Muscle of leg (tissue), 11 donors: ENCODE data around the gene SPTBN4. TPM values are rescaled to one million over a fixed set of nuclear protein-coding genes. Genes with fewer than 3 reads are reported as not detected.

Source experiments
- DNase-seq: peaks from one replicate; pipeline ENCODE4 v3.0.0; 2013
- H3K27ac ChIP-seq: one replicate; pipeline ENCODE4 v1.5.1; 2013; ENCODE audit warnings: mild to moderate bottlenecking, low read length, control low read depth
- H3K27me3 ChIP-seq: one replicate; pipeline ENCODE4 v1.6.1; 2013; ENCODE audit warnings: low read length; ENCODE audit not compliant: control insufficient read depth, insufficient read depth
- H3K36me3 ChIP-seq: one replicate; pipeline ENCODE4 v1.6.1; 2013; ENCODE audit warnings: low read length; ENCODE audit not compliant: control insufficient read depth, insufficient read depth
- H3K4me1 ChIP-seq: one replicate; pipeline ENCODE4 v1.6.1; 2013; ENCODE audit warnings: low read length; ENCODE audit not compliant: control insufficient read depth, insufficient read depth
- H3K4me3 ChIP-seq: one replicate; pipeline ENCODE4 v1.5.1; 2013; ENCODE audit warnings: low read length, control low read depth
- H3K9me3 ChIP-seq: replicated peaks from 2 replicates; pipeline ENCODE4 v1.6.1; 2013; ENCODE audit warnings: low read depth, low read length; ENCODE audit not compliant: control insufficient read depth
- WGBS: methylation state at CpG from one replicate; pipeline ENCODE4 v1.1.5; 2013; ENCODE audit warnings: missing lambda C conversion rate; ENCODE audit not compliant: insufficient coverage; 5-methylcytosine and 5-hydroxymethylcytosine counted together
- polyA plus RNA-seq, 8 donors: library from polyadenylated mRNA; unstranded; fragments of 120-200 nt; gene quantifications; one replicate each; pipeline versions ENCODE4 v1.2.1 to v1.2.3, GENCODE V29; 2013; ENCODE audit warnings: inconsistent platforms in 1 of 8, low replicate concordance in 1 of 8; ENCODE audit not compliant: insufficient read length in 8 of 8, insufficient read depth in 1 of 8
- total RNA-seq: library from RNA; stranded (reverse); fragments of 120-200 nt; gene quantifications from one replicate; pipeline ENCODE4 v1.2.4, GENCODE V29; 2013

Gene SPTBN4
- total and polyA plus RNA-seq, 9 donors = 0.23 to 0.73 (median 0.43) TPM

DNA sequence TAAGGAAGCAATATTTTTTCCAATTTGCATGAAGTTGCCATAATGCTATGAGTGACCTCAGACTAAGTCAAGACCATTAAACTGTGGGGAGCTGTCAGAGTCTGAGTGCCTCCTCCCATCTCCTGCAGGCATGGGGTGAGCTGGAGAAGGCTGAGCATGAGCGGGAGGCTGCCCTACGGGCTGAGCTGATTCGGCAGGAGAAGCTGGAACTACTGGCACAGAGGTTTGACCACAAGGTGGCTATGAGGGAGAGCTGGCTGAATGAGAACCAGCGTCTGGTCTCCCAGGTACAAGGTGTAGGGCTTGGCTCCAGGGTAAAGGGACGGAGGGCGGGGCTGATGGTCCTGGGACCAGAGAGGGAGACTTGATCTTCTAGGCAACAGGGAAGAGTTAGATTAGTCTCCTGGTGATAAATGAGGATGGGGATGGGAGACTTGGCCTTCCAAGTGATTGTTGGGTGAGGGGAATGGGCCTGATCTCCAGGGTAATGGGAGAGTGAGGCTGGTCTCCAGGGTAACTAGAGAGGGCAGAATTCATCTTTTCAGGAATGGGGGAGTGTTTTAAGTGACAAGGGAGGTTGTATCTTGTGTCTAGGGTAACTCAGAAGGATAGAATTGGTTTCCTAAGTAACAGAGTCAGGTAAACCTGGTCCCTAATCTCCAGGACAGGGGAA lies 36.0 kb downstream of the SPTBN4 start:
- no peak overlapping the region for H3K4me3 ChIP-seq
- DNase-seq = no peak
- H3K27ac ChIP-seq = no peak overlapping the region
- H3K9me3 ChIP-seq = no peaks in the 10 kb centered on the region
- peaks cover 2% of the 10 kb centered on the region for H3K27me3 ChIP-seq
- no peaks in the 10 kb centered on the region for H3K4me1 ChIP-seq
- no peaks in the 10 kb centered on the region for H3K36me3 ChIP-seq
- 31% methylated on average over 6 of the region's 6 CpGs for WGBS

DNA sequence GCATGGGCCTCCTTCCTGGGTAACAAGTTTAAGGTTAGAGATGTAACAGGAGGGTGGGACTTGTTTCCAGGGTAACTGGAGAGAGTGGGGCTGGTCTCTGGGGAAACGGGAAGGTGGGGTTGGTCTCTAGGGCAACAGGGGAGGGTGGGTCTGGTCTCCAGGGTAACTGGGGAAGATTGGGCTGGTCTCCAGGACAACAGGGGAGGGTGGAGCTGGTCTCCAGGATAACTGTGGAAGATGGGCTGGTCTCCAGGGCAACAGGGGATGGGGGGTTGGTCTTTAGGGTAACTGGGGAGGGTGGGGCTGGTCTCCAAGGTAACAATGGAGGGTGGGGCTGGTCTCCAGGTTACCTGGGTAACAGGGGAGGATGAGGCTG lies 36.5 kb downstream of the SPTBN4 start:
- 0% methylated on average over 1 of the region's 1 CpG for WGBS
- H3K27ac ChIP-seq = no peak overlapping the region
- H3K4me1 ChIP-seq = no peaks in the 10 kb centered on the region
- H3K4me3 ChIP-seq = no peak overlapping the region
- H3K36me3 ChIP-seq = no peaks in the 10 kb centered on the region
- H3K9me3 ChIP-seq = no peaks in the 10 kb centered on the region
- no peak for DNase-seq
- peaks cover 2% of the 10 kb centered on the region for H3K27me3 ChIP-seq

DNA sequence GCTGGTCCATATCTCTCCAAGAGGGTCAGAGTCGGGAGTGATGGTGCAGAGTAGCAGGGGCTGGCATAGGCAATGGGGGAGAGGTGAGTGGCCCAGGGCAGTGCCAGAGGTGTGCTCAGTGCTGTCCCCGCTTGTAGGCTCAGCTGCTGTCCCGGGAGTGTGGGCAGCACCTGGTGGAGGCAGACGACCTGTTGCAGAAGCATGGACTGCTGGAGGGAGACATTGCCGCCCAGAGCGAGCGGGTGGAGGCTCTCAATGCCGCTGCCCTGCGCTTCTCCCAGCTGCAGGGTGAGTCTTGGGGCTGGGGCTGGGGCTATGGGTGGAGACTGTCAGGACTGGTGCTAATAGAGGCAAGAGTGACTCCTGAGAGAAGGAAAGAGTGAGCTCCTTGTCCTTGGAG lies 39.3 kb downstream of the SPTBN4 start:
- Histone ChIP-seq H3K27ac (no peak overlapping the region), H3K27me3 (peaks cover 16% of the 10 kb centered on the region), H3K9me3 (no peaks in the 10 kb centered on the region), H3K4me3 (no peak overlapping the region), H3K4me1 (no peaks in the 10 kb centered on the region), H3K36me3 (no peaks in the 10 kb centered on the region)
- no peak for DNase-seq
- 56% methylated on average over 9 of the region's 9 CpGs for WGBS

DNA sequence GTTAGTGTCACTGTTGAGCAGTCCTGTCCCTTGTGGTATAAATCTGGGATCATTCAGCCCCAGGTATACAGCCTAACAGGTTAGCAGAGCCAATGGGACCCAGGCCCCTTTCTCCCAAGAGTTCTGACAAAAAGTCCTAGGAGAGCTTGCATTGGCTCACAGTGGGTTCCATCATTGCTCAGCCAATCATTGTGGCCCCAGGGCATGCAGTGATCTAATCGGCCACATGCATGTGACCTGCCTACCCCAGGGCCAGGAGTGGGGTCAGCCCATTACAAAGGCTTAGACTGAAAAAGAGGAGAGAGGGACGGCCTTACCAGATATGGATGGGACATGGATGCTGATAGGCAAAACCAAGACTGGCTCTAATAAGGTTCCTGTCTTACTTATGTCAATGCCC lies 41.1 kb downstream of the SPTBN4 start:
- H3K9me3 ChIP-seq = no peaks in the 10 kb centered on the region

DNA sequence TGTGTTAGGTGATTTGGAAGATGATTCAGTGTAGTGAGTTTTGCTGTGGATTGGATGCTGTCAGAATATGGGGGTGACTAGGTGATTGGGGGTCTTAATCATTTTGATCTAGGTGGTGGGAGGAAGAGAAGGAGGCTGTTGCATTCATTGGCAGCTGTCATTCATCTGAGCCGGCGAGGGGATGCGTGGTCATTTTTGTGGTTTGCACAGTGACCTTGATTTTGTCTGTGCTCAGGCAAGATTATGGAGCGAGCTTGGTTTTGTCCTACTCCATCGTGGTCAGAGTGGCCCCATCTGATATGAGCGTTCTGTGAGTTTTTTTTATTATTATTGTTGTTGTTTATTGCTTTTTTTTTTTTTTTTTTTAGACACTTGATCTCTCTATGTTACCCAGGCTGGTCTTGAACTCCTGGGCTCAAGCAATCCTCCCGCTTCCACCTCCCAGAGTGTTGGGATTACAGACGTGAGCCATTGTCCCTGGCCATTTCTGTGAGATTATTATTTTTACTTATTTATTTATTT lies 42.0 kb downstream of the SPTBN4 start:
- no peak for DNase-seq
- H3K27ac ChIP-seq = no peak overlapping the region
- H3K36me3 ChIP-seq = no peaks in the 10 kb centered on the region

More for the DNA sequence above, 41.1 kb downstream of the SPTBN4 start:
- Histone ChIP-seq H3K27ac (no peak overlapping the region), H3K27me3 (peaks cover 29% of the 10 kb centered on the region), H3K4me3 (no peak overlapping the region), H3K4me1 (no peaks in the 10 kb centered on the region), H3K36me3 (no peaks in the 10 kb centered on the region)
- DNase-seq = no peak
- WGBS = 45% methylated on average over 2 of the region's 2 CpGs

DNA sequence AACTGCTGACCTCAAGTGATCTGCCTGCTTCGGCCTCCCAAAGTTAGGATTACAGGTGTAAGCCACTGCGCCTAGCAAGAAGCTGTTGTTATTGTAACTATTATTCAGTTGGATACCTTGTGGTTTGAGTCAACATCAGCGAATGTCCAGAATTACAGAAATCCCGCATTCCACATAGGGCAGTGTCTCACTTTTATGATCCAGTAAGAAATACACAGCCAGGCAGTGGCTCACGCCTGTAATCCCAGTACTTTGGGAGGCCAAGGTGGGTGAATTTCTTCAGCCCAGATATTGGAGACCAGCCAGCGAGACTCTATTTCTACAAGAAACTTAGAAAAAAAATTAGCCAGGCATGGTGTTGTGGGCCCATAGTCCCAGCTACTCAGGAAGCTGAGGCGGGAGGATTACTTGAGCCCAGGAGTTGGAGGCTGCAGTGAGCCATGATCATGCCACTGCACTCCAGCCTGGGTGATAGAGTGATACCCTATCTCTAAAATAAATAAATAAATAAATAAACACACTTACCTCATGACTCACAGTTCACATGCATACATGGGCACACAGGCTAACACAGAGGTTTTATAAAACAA lies 43.8 kb downstream of the SPTBN4 start:
- no peak for DNase-seq
- 89% methylated on average over 4 of the region's 7 CpGs for WGBS

More for the DNA sequence above, 42.0 kb downstream of the SPTBN4 start:
- H3K27me3 ChIP-seq = peaks cover 38% of the 10 kb centered on the region
- 87% methylated on average over 3 of the region's 8 CpGs for WGBS
- no peak overlapping the region for H3K4me3 ChIP-seq
- H3K9me3 ChIP-seq = no peaks in the 10 kb centered on the region
- no peaks in the 10 kb centered on the region for H3K4me1 ChIP-seq

DNA sequence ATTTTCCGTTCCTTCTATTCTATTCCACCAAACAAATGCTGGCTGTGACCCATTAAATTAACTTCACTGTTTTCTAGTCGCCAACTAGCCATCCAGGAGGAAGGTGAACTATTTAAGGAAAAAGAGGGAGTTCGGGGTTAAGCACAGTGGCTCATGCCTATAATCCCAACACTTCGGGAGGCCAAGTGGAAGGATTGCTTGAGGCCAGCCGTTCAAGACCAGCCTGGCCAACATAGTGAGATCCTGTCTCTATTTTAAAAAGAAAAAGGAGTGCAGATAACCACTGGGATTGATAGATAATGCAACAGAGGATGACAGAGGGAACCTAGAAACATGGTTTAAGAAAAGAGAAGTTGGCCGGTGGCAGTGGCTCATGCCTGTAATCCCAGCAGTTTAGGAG lies 44.7 kb downstream of the SPTBN4 start:
- H3K4me3 ChIP-seq = no peak overlapping the region
- WGBS = 88% methylated on average over 3 of the region's 6 CpGs
- no peaks in the 10 kb centered on the region for H3K9me3 ChIP-seq
- no peaks in the 10 kb centered on the region for H3K36me3 ChIP-seq
- H3K27me3 ChIP-seq = peaks cover 55% of the 10 kb centered on the region
- no peak for DNase-seq
- no peak overlapping the region for H3K27ac ChIP-seq
- no peaks in the 10 kb centered on the region for H3K4me1 ChIP-seq

More for the DNA sequence above, 43.8 kb downstream of the SPTBN4 start:
- Histone ChIP-seq H3K9me3 (no peaks in the 10 kb centered on the region), H3K4me1 (no peaks in the 10 kb centered on the region), H3K36me3 (no peaks in the 10 kb centered on the region), H3K4me3 (no peak overlapping the region), H3K27ac (no peak overlapping the region), H3K27me3 (peaks cover 53% of the 10 kb centered on the region)

DNA sequence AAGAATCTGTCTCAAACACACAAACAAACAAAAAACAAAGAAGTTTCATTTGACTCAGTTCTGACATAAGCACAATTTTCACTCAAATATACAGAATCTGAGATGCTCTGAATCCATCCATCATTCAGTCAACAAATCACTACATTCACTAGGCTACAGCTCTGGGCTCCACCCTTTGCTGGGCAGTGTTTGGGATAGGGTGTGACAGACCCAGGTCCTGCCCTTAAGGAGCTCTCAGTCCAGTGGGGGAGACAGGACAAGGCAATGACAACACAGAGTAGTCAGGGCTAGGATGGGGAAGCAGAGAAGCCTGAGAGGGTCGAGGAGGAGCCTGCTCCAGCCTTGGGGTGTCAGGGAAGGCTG lies 45.3 kb downstream of the SPTBN4 start:
- 14% methylated on average over 1 of the region's 1 CpG for WGBS
- Histone ChIP-seq H3K27me3 (peaks cover 56% of the 10 kb centered on the region), H3K9me3 (no peaks in the 10 kb centered on the region), H3K4me3 (no peak overlapping the region), H3K27ac (no peak overlapping the region), H3K36me3 (no peaks in the 10 kb centered on the region), H3K4me1 (no peaks in the 10 kb centered on the region)
- DNase-seq = no peak

DNA sequence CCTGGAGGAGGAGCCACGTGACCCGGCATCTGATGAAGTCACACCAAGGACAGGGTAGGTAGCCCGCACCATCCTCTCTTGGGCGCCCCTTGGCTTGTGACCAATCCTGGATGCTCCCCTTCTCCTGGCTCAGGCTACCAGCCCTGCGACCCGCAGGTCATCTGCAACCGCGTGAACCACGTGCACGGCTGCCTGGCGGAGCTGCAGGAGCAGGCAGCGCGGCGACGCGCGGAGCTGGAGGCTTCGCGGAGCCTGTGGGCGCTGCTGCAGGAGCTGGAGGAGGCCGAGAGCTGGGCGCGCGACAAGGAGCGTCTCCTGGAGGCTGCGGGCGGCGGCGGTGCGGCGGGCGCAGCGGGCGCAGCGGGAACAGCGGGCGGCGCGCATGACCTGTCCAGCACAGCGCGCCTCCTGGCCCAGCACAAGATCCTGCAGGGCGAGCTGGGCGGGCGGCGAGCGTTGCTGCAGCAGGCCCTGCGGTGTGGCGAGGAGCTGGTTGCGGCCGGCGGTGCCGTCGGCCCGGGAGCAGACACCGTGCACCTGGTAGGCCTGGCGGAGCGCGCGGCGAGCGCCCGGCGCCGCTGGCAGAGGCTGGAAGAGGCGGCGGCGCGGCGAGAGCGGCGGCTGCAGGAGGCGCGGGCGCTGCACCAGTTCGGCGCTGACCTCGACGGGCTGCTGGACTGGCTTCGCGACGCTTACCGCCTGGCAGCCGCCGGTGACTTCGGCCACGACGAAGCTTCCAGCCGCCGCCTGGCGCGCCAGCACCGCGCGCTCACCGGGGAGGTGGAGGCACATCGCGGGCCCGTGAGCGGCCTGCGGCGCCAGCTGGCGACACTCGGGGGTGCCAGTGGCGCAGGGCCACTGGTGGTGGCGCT lies 45.9 kb downstream of the SPTBN4 start:
- no peaks in the 10 kb centered on the region for H3K4me1 ChIP-seq
- DNase-seq = no peak

DNA sequence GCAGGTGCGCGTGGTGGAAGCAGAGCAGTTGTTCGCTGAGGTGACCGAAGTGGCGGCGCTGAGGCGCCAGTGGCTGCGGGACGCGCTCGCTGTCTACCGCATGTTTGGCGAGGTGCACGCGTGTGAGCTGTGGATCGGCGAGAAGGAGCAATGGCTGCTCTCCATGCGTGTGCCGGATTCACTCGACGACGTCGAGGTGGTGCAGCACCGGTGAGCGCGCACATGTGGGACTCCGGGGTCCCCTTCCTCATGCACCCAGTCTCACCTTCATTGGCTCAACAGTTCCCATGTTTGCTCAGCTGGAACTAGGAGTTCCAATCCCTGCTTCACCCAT lies 46.5 kb downstream of the SPTBN4 start:
- H3K4me1 ChIP-seq = no peaks in the 10 kb centered on the region
- no peak overlapping the region for H3K4me3 ChIP-seq

More for the DNA sequence above, 45.9 kb downstream of the SPTBN4 start:
- Histone ChIP-seq H3K9me3 (no peaks in the 10 kb centered on the region), H3K27me3 (peaks cover 59% of the 10 kb centered on the region), H3K4me3 (no peak overlapping the region), H3K36me3 (no peaks in the 10 kb centered on the region), H3K27ac (no peak overlapping the region)
- WGBS = 4% methylated on average over 105 of the region's 105 CpGs

More for the DNA sequence above, 46.5 kb downstream of the SPTBN4 start:
- H3K9me3 ChIP-seq = no peaks in the 10 kb centered on the region
- H3K27ac ChIP-seq = no peak overlapping the region
- peaks cover 60% of the 10 kb centered on the region for H3K27me3 ChIP-seq
- no peaks in the 10 kb centered on the region for H3K36me3 ChIP-seq
- no peak for DNase-seq
- WGBS = 55% methylated on average over 27 of the region's 27 CpGs
